MCF 10A (cell line): ENCODE measurements around the gene NOL4L. TPM values are rescaled to one million over a fixed set of nuclear protein-coding genes. Genes with fewer than 3 reads are reported as not detected.

Source experiments
- BruUV-seq: library from RNA; stranded (reverse); fragments of 400-500 nt; replicated peaks from 2 replicates; lab custom pipeline; 2021; lab: Mats Ljungman, UMichigan
- CTCF ChIA-PET: fragments of 300-600 bp; sonication (Branson Sonifier 250); formaldehyde crosslinking; extraction: SDS; loops from one replicate; lab custom pipeline; 2021; ENCODE audit warnings: antibody characterized with exemption, inconsistent platforms; lab: Yijun Ruan, JAX
- POLR2A ChIA-PET: fragments of 300-600, 350-650 bp; sonication (Branson Sonifier 250); formaldehyde crosslinking; extraction: SDS; loops from one replicate; lab custom pipeline; 2020; ENCODE audit warnings: antibody characterized with exemption, inconsistent platforms; lab: Yijun Ruan, JAX
- DNase-seq: peaks from one replicate; pipeline ENCODE4 v3.0.0-alpha.2; 2018; ENCODE audit not compliant: unreplicated experiment
- H3K27ac Mint-ChIP-seq: one replicate; pipeline ENCODE4 v1.8.0; 2022; ENCODE audit warnings: mild to moderate bottlenecking, low read depth, mixed read lengths; ENCODE audit not compliant: unreplicated experiment
- H3K27me3 Mint-ChIP-seq: one replicate; pipeline ENCODE4 v1.8.0; 2022; ENCODE audit warnings: mixed read lengths; ENCODE audit not compliant: insufficient read depth, unreplicated experiment
- H3K36me3 Mint-ChIP-seq: one replicate; pipeline ENCODE4 v1.8.0; 2022; ENCODE audit warnings: mild to moderate bottlenecking, moderate library complexity, mixed read lengths; ENCODE audit not compliant: insufficient read depth, unreplicated experiment
- H3K4me1 Mint-ChIP-seq: one replicate; pipeline ENCODE4 v1.8.0; 2022; ENCODE audit warnings: mixed read lengths; ENCODE audit not compliant: insufficient read depth, unreplicated experiment
- H3K4me3 Mint-ChIP-seq: one replicate; pipeline ENCODE4 v1.8.0; 2022; ENCODE audit warnings: mild to moderate bottlenecking, moderate library complexity, mixed read lengths; ENCODE audit not compliant: unreplicated experiment
- H3K9me3 Mint-ChIP-seq: one replicate; pipeline ENCODE4 v1.8.0; 2022; ENCODE audit warnings: mixed read lengths; ENCODE audit not compliant: unreplicated experiment
- CTCF ChIP-seq: fragments of 200-600 bp; IDR thresholded peaks from one replicate; pipeline ENCODE4 v1.8.0; 2022; ENCODE audit warnings: antibody characterized with exemption, mild to moderate bottlenecking; ENCODE audit not compliant: unreplicated experiment
- intact Hi-C: fragments of 100-400 bp; cut with micrococcal nuclease; formaldehyde crosslinking; loops from 2 replicates; pipeline ENCODE4 v1.14.1; 2022
- total RNA-seq: library from RNA; stranded (reverse); gene quantifications from 2 replicates; pipeline ENCODE4 v1.2.3, GENCODE V29; 2022

NOL4L gene
- total RNA-seq, 1 experiment from 2014 or later: 3.3 TPM

- H3K4me3 Mint-ChIP-seq: no peak overlapping the region
- ChIA-PET POLR2A (no interaction called here), CTCF (no interaction called here)
- no TSS peak for BruUV-seq
- DNase-seq: no peak
- peaks cover 57% of the 10 kb centered on the region for H3K36me3 Mint-ChIP-seq
- intact Hi-C loops: no loop called here
- no peak for TF ChIP-seq CTCF
- H3K27ac Mint-ChIP-seq: no peak overlapping the region
- no peaks in the 10 kb centered on the region for H3K4me1 Mint-ChIP-seq
- H3K27me3 Mint-ChIP-seq: no peaks in the 10 kb centered on the region
- H3K9me3 Mint-ChIP-seq: no peaks in the 10 kb centered on the region
Observed at GRCh38 chr20:32429343-32429742, 155.8 kb downstream of the NOL4L start.

- POLR2A ChIA-PET: interaction anchor here (0.9 kb wide), 1 partner anchor 13 kb away, joined by 3 read pairs; no protein-coding TSS in a partner anchor
- H3K27me3 Mint-ChIP-seq: no peaks in the 10 kb centered on the region
- H3K4me3 Mint-ChIP-seq: no peak overlapping the region
- no peaks in the 10 kb centered on the region for H3K4me1 Mint-ChIP-seq
- peaks cover 47% of the 10 kb centered on the region for H3K36me3 Mint-ChIP-seq
- no TSS peak for BruUV-seq
- no peak for TF ChIP-seq CTCF
- intact Hi-C loops: no loop called here
- no peak overlapping the region for H3K27ac Mint-ChIP-seq
- CTCF ChIA-PET: interaction anchor here (0.6 to 1.2 kb wide), 2 partner anchors 27 kb away, joined by 3 to 4 read pairs; no protein-coding TSS in a partner anchor
- H3K9me3 Mint-ChIP-seq: no peaks in the 10 kb centered on the region
- DNase-seq: no peak
Observed at GRCh38 chr20:32427996-32428395, 157.1 kb downstream of the NOL4L start.

GRCh38 chr20:32421290-32421689, 163.8 kb downstream of the NOL4L start:
- no TSS peak for BruUV-seq
- Mint-ChIP-seq H3K36me3 (peaks cover 17% of the 10 kb centered on the region), H3K4me1 (peaks cover 2% of the 10 kb centered on the region), H3K9me3 (no peaks in the 10 kb centered on the region), H3K4me3 (no peak overlapping the region), H3K27me3 (no peaks in the 10 kb centered on the region), H3K27ac (no peak overlapping the region)
- CTCF ChIA-PET: interaction anchor here (1.0 kb wide), 1 partner anchor 112 kb away, joined by 8 read pairs; no protein-coding TSS in a partner anchor
- POLR2A ChIA-PET: interaction anchor here (0.7 kb wide), 1 partner anchor 13 kb away, joined by 4 read pairs; no protein-coding TSS in a partner anchor
- no peak for DNase-seq
- TF ChIP-seq CTCF: no peak
- intact Hi-C loops: no loop called here

- H3K36me3 Mint-ChIP-seq: peaks cover 21% of the 10 kb centered on the region
- TF ChIP-seq CTCF: no peak
- H3K4me3 Mint-ChIP-seq: no peak overlapping the region
- DNase-seq: no peak
- no peaks in the 10 kb centered on the region for H3K27me3 Mint-ChIP-seq
- H3K27ac Mint-ChIP-seq: no peak overlapping the region
- intact Hi-C loops: no loop called here
- CTCF ChIA-PET: interaction anchor here (0.7 kb wide), 1 partner anchor 17 kb away, joined by 5 read pairs; no protein-coding TSS in a partner anchor
- POLR2A ChIA-PET: interaction anchor here (1.7 kb wide), 1 partner anchor 13 kb away, joined by 3 read pairs; no protein-coding TSS in a partner anchor
- BruUV-seq: no TSS peak
- H3K4me1 Mint-ChIP-seq: peaks cover 12% of the 10 kb centered on the region
- no peaks in the 10 kb centered on the region for H3K9me3 Mint-ChIP-seq
Observed at GRCh38 chr20:32418376-32418775, 166.8 kb downstream of the NOL4L start.
